ENCODE data around the gene SMIM20.

DNA sequence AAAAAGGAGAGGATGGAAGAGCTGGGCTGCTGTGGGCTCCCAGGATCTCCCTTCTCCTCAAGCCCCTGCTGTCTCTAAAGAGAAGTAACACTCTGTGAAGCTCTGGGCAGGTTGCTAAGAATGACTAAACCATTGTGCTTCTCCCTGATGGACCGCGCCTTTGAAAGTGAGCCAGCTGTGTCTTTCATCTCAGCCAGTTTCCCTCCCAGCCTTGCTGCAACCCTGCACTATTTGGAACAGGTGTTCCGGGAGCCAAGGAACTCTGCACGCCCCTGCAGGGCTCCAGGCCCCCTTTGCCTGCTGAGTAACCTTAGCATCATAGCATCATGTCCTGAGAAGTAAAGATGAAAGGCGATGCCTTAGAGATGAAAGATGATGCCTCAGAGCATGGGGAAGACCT is 39.7 kb downstream of the SMIM20 start:
- TF ChIP-seq, protein P1, sequence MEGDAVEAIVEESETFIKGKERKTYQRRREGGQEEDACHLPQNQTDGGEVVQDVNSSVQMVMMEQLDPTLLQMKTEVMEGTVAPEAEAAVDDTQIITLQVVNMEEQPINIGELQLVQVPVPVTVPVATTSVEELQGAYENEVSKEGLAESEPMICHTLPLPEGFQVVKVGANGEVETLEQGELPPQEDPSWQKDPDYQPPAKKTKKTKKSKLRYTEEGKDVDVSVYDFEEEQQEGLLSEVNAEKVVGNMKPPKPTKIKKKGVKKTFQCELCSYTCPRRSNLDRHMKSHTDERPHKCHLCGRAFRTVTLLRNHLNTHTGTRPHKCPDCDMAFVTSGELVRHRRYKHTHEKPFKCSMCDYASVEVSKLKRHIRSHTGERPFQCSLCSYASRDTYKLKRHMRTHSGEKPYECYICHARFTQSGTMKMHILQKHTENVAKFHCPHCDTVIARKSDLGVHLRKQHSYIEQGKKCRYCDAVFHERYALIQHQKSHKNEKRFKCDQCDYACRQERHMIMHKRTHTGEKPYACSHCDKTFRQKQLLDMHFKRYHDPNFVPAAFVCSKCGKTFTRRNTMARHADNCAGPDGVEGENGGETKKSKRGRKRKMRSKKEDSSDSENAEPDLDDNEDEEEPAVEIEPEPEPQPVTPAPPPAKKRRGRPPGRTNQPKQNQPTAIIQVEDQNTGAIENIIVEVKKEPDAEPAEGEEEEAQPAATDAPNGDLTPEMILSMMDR (IDR thresholded peaks at IDR 0.05): no peak
- TF ChIP-seq EP300 (IDR thresholded peaks at IDR 0.05) (no peak), POLR2A (IDR thresholded peaks at IDR 0.05) (no peak)

All from ovary (tissue), 3 donors.